Fibroblast of skin of scalp (primary cell): ENCODE results near the gene PHLDB3. TPM values are rescaled to one million over a fixed set of nuclear protein-coding genes. Genes with fewer than 3 reads are reported as not detected.
"Not testable (repeated sequence)": the region's sequence is repeated elsewhere in the genome, so short reads cannot be mapped to it uniquely, and the experiment has no call there.

Experiments used
- DNase-seq: peaks from one replicate; pipeline ENCODE4 v3.0.0-alpha.2; 2013
- polyA plus RNA-seq, 2 experiments: library from polyadenylated mRNA; unstranded; fragments of 120-200 nt; gene quantifications; one replicate each; pipeline ENCODE4 v1.2.1, GENCODE V29; 2013; ENCODE audit not compliant: insufficient read length in 2 of 2

Gene PHLDB3
- 2.9 TPM for polyA plus RNA-seq (2013, experiment 1 of 2; ENCODE audit: insufficient read length)
- polyA plus RNA-seq (2013, experiment 2 of 2; ENCODE audit: insufficient read length): 4.3 TPM

- no peak for DNase-seq
Measured at GRCh38 chr19:43504426-43505185, at the start of gene PHLDB3. PHLDB3 (minus strand) TSS chr19:43504746; CDS start chr19:43504118, 628 bp downstream.

GRCh38 chr19:43553656-43554055, 49.1 kb upstream of the PHLDB3 start:
- DNase-seq: no peak

GRCh38 chr19:43552616-43553015, 48.1 kb upstream of the PHLDB3 start:
- DNase-seq: no peak

GRCh38 chr19:43552198-43552450, 47.6 kb upstream of the PHLDB3 start:
- DNase-seq: no peak

GRCh38 chr19:43551399-43552197, 47.1 kb upstream of the PHLDB3 start:
- DNase-seq: no peak

GRCh38 chr19:43548706-43549105, 44.2 kb upstream of the PHLDB3 start:
- no peak for DNase-seq

- not testable (repeated sequence) for DNase-seq
Measured at GRCh38 chr19:43547926-43548325, 43.4 kb upstream of the PHLDB3 start.

- no peak for DNase-seq
Measured at GRCh38 chr19:43546581-43546980, 42.0 kb upstream of the PHLDB3 start.

GRCh38 chr19:43545981-43546380, 41.4 kb upstream of the PHLDB3 start:
- DNase-seq: no peak

GRCh38 chr19:43545276-43545675, 40.7 kb upstream of the PHLDB3 start:
- DNase-seq: no peak

- no peak for DNase-seq
Measured at GRCh38 chr19:43544077-43544476, 39.5 kb upstream of the PHLDB3 start.

GRCh38 chr19:43541920-43542650, 37.5 kb upstream of the PHLDB3 start:
- DNase-seq: no peak

GRCh38 chr19:43540381-43540780, 35.8 kb upstream of the PHLDB3 start:
- no peak for DNase-seq

GRCh38 chr19:43538922-43539321, 34.4 kb upstream of the PHLDB3 start:
- DNase-seq: no peak

GRCh38 chr19:43534816-43535761, 30.5 kb upstream of the PHLDB3 start:
- peak; percentile 56 for DNase-seq

GRCh38 chr19:43534305-43534815, 29.8 kb upstream of the PHLDB3 start:
- no peak for DNase-seq

- peak; percentile 100 for DNase-seq
Measured at GRCh38 chr19:43533546-43534304, 29.2 kb upstream of the PHLDB3 start.

- DNase-seq: peak; percentile 97
Measured at GRCh38 chr19:43532962-43533545, 28.5 kb upstream of the PHLDB3 start, which contains the start of gene ZNF575. ZNF575 (plus strand) TSS chr19:43533188; CDS start chr19:43534423, 1,235 bp downstream.

- DNase-seq: no peak
Measured at GRCh38 chr19:43532571-43532961, 28.0 kb upstream of the PHLDB3 start.

- no peak for DNase-seq
Measured at GRCh38 chr19:43527860-43528622, 23.5 kb upstream of the PHLDB3 start.
